ENCODE measurements around the gene PAM.
"Not testable (repeated sequence)": the region's sequence is repeated elsewhere in the genome, so short reads cannot be mapped to it uniquely, and the experiment has no call there.

Gene PAM

DNA sequence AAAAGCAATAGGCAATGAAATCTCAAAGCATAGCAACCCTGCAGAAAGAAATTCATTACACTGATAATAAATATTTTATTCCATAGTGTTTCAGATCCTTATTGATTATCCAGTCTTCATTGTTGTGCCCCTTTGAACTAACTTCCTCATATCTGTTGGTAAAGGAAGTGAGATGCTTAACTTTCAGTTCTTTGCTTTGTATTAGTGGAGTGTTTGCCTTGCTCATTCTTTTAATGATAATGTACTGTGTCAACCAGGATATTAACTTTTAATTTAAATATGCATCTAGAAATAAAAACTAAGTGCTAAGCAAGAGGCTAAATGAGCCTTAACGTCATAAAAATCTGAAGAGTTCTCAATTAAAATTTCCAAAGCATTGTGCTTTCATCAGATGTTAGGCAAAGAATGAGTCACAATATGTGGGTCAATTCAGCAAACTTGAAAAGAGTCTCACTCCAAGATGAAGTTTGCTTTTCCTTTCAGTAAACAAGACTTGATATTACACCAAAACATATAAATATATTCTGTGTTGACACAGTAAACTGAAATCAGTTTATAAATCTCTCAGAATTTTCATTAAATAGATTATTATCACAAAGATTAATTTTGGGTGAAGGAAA, 258.9 kb downstream of the PAM start:
- no peak for DNase-seq

DNA sequence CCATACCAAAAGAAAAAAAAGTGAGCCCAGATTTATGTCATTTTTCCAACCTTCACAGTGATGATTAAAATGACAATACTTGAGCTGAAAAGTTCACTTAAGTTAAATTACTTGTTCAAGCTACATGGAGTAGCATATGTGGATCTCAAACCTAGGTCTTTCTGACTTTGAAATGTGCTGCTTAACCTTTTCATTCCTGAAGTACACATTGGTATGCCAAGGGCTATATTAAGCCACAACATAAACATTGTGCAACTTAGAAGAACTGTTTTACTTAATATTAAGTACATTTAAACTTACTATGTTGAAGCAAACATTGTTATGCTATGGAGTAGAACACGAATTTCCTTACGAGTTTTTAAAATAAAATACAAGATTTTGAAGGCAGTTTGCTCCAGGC, 259.9 kb downstream of the PAM start:
- no peak for DNase-seq

- no peak for DNase-seq
Observed at GRCh38 chr5:103016167-103016566, 261.1 kb downstream of the PAM start.

DNA sequence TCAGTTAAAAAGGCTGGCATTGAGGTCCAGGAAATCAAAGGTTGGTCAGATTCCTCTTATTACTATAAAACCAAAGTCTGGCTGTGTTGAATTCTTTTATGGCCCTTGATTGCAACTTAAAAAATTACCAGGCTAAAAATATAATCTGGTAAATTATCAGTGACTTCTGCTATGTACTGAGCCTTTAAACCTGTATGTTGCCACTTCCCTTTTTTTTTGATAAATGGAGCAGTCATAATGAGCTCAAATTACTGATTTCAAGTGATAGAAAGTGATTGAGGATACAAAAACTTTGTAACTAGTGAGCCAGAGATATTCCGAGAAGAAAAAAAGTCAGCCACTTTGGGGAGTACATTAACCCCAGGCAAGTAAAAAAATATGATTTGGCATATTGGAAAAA, 264.7 kb downstream of the PAM start:
- DNase-seq: no peak

- no peak for DNase-seq
Observed at GRCh38 chr5:103021314-103021713, 266.2 kb downstream of the PAM start.

GRCh38 chr5:103027267-103027666, 272.2 kb downstream of the PAM start:
- DNase-seq: no peak

- DNase-seq: no peak
Observed at GRCh38 chr5:103031607-103032006, 276.5 kb downstream of the PAM start.

DNA sequence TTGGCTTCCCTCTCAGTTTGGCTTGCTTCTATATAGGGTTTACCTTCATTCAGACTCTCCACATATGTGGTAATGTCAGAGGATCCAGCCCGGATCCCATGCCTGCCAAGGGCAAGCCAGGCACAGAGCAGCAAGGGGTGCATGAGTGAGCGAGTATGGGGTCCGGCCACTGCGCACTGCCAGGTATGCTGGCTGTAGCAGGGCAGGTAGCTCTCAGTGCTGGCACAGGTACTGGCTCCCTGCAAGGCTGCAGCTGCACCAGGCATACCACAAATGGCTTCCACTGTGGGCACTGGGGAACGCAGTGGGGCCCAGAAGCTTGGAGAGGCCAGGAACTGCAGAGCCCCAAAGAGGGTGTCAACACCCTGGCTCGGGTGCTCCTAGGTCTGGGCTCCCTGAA, 278.6 kb downstream of the PAM start:
- no peak for DNase-seq

- no peak for DNase-seq
Observed at GRCh38 chr5:103034662-103035392, 279.7 kb downstream of the PAM start.

DNA sequence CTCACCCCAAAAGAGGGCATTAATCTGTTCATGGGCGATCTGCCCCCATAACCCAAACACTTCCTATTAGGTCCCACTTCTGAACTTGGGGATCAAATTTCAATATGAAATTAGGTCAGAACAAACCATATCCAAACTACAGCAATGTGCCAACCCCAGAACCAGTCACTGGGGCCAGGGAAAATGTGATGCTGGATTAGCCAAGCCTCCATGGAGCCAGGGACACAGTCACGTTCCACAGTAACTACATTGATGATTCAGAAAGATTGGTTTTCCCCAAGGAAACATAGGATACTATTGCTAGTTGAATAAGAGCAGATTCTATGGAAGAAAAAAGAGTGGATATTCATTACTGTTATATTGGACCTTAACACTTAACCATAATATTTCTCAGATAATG, 280.6 kb downstream of the PAM start:
- DNase-seq: peak; percentile 33

GRCh38 chr5:103036601-103037000, 281.5 kb downstream of the PAM start:
- no peak for DNase-seq

- DNase-seq: no peak
Observed at GRCh38 chr5:103037673-103038455, 282.8 kb downstream of the PAM start.

- DNase-seq: no peak
Observed at GRCh38 chr5:103041071-103041676, 286.1 kb downstream of the PAM start.

GRCh38 chr5:103046706-103047105, 291.6 kb downstream of the PAM start:
- DNase-seq: not testable (repeated sequence)

DNA sequence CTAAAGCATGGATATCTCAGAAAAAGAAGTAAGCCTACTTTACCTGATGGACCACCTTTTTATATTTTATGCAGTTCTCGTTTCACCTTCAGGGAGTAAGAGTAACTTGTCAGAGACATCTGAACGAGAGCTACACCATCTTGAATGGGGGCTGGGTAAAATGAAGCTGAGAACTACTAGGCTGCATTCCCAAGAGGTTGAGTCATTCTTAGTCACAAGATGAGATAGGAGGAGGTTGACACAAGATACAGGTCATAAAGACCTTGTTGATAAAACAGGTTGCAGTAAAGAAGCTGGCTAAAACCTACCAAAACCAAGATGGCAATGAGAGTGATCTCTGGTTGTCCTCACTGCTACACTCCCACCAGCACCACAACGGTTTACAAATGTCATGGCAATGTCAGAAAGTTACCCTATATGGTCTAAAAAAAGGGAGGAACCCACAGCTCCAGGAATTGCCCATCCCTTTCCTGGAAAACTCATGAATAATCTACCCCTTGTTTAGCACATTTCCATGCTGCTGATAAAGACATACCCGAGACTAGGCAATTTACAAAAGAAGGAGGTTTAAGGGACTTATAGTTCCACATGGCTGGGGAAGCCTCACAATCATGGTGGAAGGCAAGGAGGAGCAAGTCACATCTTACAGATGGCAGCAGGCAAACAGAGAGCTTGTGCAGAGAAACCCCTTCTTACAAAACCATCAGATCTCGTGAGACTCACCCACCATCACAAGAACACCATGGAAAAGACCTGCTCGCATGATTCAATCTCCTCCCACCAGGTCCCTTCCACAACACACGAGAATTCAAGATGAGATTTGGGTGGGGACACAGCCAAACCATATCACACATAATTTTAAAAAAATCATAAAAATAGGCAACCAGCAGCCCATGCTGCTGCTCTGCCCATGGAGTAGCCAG, 302.4 kb downstream of the PAM start:
- DNase-seq: no peak

DNA sequence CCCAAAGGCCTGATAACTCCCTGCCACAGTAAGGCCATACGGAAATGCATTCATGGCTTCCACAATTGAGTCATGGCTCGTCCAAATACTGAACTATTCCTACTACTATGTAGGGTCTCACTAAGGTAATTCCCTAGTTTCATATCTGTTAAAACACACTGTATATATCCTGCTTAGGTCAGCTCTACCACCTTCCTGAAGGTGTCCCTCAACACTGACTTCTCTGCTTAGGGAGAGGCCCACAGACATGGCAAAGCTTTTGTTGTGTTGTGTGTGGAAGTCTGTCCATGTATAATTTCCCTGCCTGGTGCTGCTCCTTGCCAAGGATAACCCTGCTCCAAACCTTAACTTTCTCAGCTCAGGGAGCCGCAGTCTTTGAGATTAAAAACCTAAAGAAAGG, 304.4 kb downstream of the PAM start:
- DNase-seq: no peak

DNA sequence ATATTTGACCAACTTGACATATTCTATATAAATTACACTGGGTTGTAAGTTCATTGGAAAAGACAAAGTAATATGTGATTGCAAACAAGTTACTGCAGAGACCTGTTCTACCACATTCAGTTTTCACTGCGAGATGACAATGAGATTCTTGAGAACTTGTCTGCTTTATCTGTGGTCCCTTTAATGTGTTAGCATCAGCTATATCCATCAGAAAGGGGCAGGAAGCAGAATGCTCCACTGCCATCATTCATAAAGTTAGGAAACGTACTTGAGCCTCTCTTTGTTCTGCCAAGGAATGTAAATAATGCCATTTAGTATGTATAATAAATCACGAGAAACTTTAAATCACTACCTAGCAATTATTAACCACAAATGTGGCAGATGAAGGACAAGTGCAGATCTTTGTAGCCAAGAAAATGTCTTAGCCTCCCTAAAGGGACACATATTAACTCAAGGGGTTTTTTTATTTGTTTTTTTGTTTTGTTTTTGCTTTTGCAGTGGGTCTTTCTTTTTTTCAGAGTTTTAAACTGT, 305.4 kb downstream of the PAM start:
- no peak for DNase-seq

GRCh38 chr5:103066326-103066725, 311.2 kb downstream of the PAM start:
- no peak for DNase-seq

DNA sequence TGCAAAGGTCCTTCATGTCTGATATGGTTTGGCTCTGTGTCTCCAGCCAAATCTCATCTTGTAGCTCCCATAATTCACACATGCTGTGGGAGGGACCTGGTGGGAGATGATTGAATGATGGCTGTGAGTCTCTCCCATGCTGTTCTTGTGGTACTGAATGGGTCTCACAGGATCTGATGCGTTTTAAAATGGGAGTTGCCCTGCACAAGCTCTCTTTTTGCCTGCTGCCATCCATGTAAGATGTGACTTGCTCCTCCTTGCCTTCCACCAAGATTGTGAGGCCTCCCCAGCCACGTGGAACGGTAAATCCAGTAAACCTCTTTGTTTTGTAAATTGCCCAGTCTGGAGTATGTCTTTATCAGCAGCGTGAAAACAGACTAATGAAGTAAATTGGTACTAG, 318.4 kb downstream of the PAM start:
- DNase-seq: not testable (repeated sequence)

DNA sequence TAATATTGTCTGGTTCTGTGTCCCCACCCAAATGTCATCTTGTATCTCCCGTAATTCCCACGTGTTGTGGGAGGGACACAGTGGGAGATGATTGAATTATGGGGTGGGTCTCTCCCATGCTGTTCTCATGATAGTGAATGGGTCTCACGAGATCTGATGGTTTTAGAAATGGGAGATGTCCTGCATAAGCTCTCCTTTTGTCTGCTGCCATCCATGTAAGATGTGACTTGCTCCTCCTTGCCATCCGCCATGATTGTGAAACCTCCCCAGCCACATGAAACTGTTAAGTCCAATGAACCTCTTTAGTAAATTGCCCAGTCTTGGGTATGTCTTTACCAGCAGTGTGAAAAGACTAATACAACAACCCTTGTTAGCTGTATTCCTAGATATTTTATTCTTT, 320.3 kb downstream of the PAM start:
- DNase-seq: no peak

Data from GOT3 (cell line).